Tibial artery (tissue), 4 donors: ENCODE results near the gene ATP13A5.

Experiments used
- DNase-seq, 2 donors: peaks; one replicate each; pipeline ENCODE4 v3.0.0-alpha.2; 2019
- H3K27ac ChIP-seq, 2 donors: fragments of 200-600 bp; sonication (generic) in 1 of 2; 1 replicate in 1 of 2; 2 replicates in 1 of 2; pipeline ENCODE4 v1.5.1; 2018 to 2019; ENCODE audit warnings: mild to moderate bottlenecking in 1 of 2
- H3K27me3 ChIP-seq, 2 donors: fragments of 200-600 bp; sonication (generic) in 1 of 2; one replicate each; pipeline versions ENCODE4 v1.5.1 to v1.6.0; 2016 to 2019
- H3K36me3 ChIP-seq, 3 donors: fragments of 200-600 bp; sonication (generic) in 2 of 3; one replicate each; pipeline ENCODE4 v1.5.1; 2016 to 2019; ENCODE audit warnings: mild to moderate bottlenecking in 2 of 3
- H3K4me1 ChIP-seq, 4 donors: fragments of 200-600 bp; sonication (generic) in 2 of 4; 1 replicate in 3 of 4; 2 replicates in 1 of 4; pipeline ENCODE4 v1.5.1; 2016 to 2019
- H3K4me3 ChIP-seq, 2 donors: fragments of 200-600 bp; sonication (generic) in 1 of 2; 1 replicate in 1 of 2; 2 replicates in 1 of 2; pipeline ENCODE4 v1.5.1; 2018 to 2019; ENCODE audit warnings: mild to moderate bottlenecking in 2 of 2
- H3K9me3 ChIP-seq, 3 donors: fragments of 200-600 bp; sonication (generic) in 1 of 3; one replicate each; pipeline ENCODE4 v1.5.1; 2016 to 2019
- CTCF ChIP-seq, 2 experiments: fragments of 200-600 bp in 1 of 2; fragments of 450-650 bp in 1 of 2; IDR thresholded peaks; one replicate each; pipeline ENCODE4 v1.5.1; 2017 to 2019; ENCODE audit warnings: antibody characterized with exemption in 2 of 2, mild to moderate bottlenecking in 1 of 2, moderate library complexity in 1 of 2
- intact Hi-C: fragments of 100-400 bp; cut with DNase I; formaldehyde crosslinking; loops from one replicate; pipeline ENCODE4 v1.15.0; 2023; ENCODE audit warnings: low total_unique reads

The ATP13A5 gene, protein sequence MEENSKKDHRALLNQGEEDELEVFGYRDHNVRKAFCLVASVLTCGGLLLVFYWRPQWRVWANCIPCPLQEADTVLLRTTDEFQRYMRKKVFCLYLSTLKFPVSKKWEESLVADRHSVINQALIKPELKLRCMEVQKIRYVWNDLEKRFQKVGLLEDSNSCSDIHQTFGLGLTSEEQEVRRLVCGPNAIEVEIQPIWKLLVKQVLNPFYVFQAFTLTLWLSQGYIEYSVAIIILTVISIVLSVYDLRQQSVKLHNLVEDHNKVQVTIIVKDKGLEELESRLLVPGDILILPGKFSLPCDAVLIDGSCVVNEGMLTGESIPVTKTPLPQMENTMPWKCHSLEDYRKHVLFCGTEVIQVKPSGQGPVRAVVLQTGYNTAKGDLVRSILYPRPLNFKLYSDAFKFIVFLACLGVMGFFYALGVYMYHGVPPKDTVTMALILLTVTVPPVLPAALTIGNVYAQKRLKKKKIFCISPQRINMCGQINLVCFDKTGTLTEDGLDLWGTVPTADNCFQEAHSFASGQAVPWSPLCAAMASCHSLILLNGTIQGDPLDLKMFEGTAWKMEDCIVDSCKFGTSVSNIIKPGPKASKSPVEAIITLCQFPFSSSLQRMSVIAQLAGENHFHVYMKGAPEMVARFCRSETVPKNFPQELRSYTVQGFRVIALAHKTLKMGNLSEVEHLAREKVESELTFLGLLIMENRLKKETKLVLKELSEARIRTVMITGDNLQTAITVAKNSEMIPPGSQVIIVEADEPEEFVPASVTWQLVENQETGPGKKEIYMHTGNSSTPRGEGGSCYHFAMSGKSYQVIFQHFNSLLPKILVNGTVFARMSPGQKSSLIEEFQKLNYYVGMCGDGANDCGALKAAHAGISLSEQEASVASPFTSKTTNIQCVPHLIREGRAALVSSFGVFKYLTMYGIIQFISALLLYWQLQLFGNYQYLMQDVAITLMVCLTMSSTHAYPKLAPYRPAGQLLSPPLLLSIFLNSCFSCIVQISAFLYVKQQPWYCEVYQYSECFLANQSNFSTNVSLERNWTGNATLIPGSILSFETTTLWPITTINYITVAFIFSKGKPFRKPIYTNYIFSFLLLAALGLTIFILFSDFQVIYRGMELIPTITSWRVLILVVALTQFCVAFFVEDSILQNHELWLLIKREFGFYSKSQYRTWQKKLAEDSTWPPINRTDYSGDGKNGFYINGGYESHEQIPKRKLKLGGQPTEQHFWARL

GRCh38 chr3:193378706-193379105 lies at the start of gene ATP13A5:
ATP13A5 (minus strand) TSS chr3:193378753; CDS start chr3:193378725, 28 bp downstream.
- Histone ChIP-seq H3K4me3 (no peak within 1 kb of the TSS), H3K9me3 (no peaks in the 10 kb centered on the region), H3K4me1 (no peaks in the 10 kb centered on the region), H3K27me3 (no peaks in the 10 kb centered on the region), H3K36me3 (no peaks in the 10 kb centered on the region), H3K27ac (no peak within 1 kb of the TSS)
- no peak for DNase-seq
- intact Hi-C loops = no loop called here
- no peak for TF ChIP-seq CTCF (IDR thresholded peaks at IDR 0.05)

DNA sequence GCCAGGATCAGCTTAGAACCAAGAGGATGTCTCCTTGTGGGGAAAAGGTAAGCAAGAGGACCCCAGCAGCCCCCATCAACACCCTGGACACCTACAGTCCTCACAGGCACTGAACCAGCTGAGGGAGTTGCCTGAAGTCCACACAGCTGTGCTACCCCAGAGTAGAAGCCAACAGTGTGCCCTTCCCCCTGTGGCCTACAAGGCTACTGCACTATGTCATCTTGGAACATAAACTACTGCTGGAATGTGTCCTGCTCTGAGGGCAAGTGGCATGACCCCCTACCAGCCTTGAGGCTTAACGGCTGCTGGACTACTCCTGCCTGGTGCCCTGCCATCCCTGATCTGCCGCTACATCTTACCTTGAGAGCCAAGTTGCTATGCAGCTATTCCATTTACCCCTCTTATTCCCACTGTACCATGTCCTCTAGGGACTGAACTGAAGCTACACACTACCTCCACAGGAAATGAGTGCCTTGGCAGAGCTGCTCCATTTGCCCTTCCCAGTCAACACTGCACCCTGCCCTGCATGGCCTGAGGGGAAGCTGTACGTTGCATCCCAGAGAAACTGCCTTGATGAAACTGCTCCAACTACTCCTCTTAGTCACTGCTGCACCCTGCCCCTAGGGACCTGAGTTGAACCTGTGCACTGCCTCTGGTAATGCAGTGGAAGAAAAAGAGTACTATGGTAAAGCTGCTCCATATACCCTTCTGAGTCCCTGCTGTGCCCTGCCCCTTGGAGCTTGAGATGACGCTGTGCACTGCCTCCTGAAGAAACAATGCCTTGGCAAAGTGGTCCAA lies 40.2 kb upstream of the ATP13A5 start:
- no peaks in the 10 kb centered on the region for H3K4me1 ChIP-seq
- no peak for DNase-seq
- TF ChIP-seq CTCF (IDR thresholded peaks at IDR 0.05) = no peak
- peaks cover 0 to 17% (median 12%) of the 10 kb centered on the region in 3 donors for H3K9me3 ChIP-seq
- H3K4me3 ChIP-seq = no peak overlapping the region
- H3K27ac ChIP-seq = no peak overlapping the region
- H3K36me3 ChIP-seq = no peaks in the 10 kb centered on the region
- no peaks in the 10 kb centered on the region for H3K27me3 ChIP-seq
- intact Hi-C loops = no loop called here

GRCh38 chr3:193416629-193417028 lies 38.1 kb upstream of the ATP13A5 start:
- no peak overlapping the region for H3K4me3 ChIP-seq
- no peaks in the 10 kb centered on the region for H3K4me1 ChIP-seq
- H3K27me3 ChIP-seq = no peaks in the 10 kb centered on the region
- H3K36me3 ChIP-seq = no peaks in the 10 kb centered on the region
- TF ChIP-seq CTCF (IDR thresholded peaks at IDR 0.05) = no peak
- no peak overlapping the region for H3K27ac ChIP-seq
- peaks cover 0 to 13% (median 12%) of the 10 kb centered on the region in 3 donors for H3K9me3 ChIP-seq
- no peak for DNase-seq
- intact Hi-C loops = no loop called here

DNA sequence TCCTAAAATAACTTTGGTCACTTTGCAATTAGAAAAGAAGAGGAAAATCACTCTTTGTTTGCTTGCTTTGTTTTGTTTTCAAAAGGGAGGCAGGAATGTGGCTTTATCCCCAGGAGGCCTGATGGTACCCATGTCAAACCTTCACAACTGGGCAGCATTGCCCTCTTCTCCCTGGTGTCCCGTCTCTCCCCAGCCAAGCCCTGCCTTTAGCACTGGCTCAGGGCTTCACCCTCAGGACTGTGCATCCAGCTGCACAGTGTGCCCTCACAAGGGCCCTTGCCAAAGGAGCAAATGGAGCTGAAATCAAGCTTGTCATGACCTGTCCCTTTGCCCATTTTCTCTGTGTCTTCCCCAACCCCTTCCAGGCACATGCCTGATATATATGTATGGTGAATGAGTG lies 29.1 kb upstream of the ATP13A5 start:
- no peak for TF ChIP-seq CTCF (IDR thresholded peaks at IDR 0.05)
- H3K27ac ChIP-seq = no peak overlapping the region
- DNase-seq = no peak
- intact Hi-C loops = no loop called here
- no peaks in the 10 kb centered on the region for H3K27me3 ChIP-seq
- no peaks in the 10 kb centered on the region for H3K4me1 ChIP-seq
- H3K4me3 ChIP-seq = no peak overlapping the region
- no peaks in the 10 kb centered on the region for H3K36me3 ChIP-seq
- no peaks in the 10 kb centered on the region for H3K9me3 ChIP-seq

GRCh38 chr3:193407112-193407511 lies 28.6 kb upstream of the ATP13A5 start:
- no peak for DNase-seq
- Histone ChIP-seq H3K4me1 (no peaks in the 10 kb centered on the region), H3K27me3 (no peaks in the 10 kb centered on the region), H3K27ac (no peak overlapping the region), H3K36me3 (no peaks in the 10 kb centered on the region), H3K9me3 (no peaks in the 10 kb centered on the region), H3K4me3 (no peak overlapping the region)
- TF ChIP-seq CTCF (IDR thresholded peaks at IDR 0.05) = no peak
- intact Hi-C loops = no loop called here
